Esophagus mucosa (tissue), 1 donor: Measurements from ENCODE around the gene ITGB5. TPM values are rescaled to one million over a fixed set of nuclear protein-coding genes. Genes with fewer than 3 reads are reported as not detected.
"Not testable (repeated sequence)": the region's sequence is repeated elsewhere in the genome, so short reads cannot be mapped to it uniquely, and the experiment has no call there.

ENCODE experiments used
- ATAC-seq: fragments of 200-7000 bp; cut with Tn5 transposase; one replicate; pipeline ENCODE4 v1.9.1; 2020
- total RNA-seq: library from RNA; stranded (reverse); gene quantifications from one replicate; pipeline ENCODE4 v1.2.4, GENCODE V29; 2023
- donor health status: DM: yes; HTN: yes; CAD: no.

Gene ITGB5
- total RNA-seq, 1 donor from 2014 or later = 83.0 TPM

GRCh38 chr3:124786511-124787241, 100.5 kb downstream of the ITGB5 start:
- ATAC-seq = peak; percentile 63

GRCh38 chr3:124785973-124786372, 101.2 kb downstream of the ITGB5 start:
- ATAC-seq = no peak

- peak; percentile 3 for ATAC-seq
Measured at GRCh38 chr3:124784686-124785382, 102.3 kb downstream of the ITGB5 start.

GRCh38 chr3:124783696-124784095, 103.5 kb downstream of the ITGB5 start:
- no peak for ATAC-seq

- ATAC-seq = not testable (repeated sequence)
Measured at GRCh38 chr3:124782377-124782712, 104.8 kb downstream of the ITGB5 start.

GRCh38 chr3:124781476-124782376, 105.4 kb downstream of the ITGB5 start:
- ATAC-seq = no peak

GRCh38 chr3:124780761-124781475, 106.2 kb downstream of the ITGB5 start:
- no peak for ATAC-seq

GRCh38 chr3:124780356-124780755, 106.8 kb downstream of the ITGB5 start:
- ATAC-seq = no peak

- ATAC-seq = no peak
Measured at GRCh38 chr3:124779751-124780191, 107.4 kb downstream of the ITGB5 start.

GRCh38 chr3:124779116-124779515, 108.0 kb downstream of the ITGB5 start:
- ATAC-seq = no peak

- no peak for ATAC-seq
Measured at GRCh38 chr3:124777762-124778470, 109.2 kb downstream of the ITGB5 start.

GRCh38 chr3:124776856-124777255, 110.3 kb downstream of the ITGB5 start:
- ATAC-seq = no peak

- ATAC-seq = no peak
Measured at GRCh38 chr3:124775877-124776276, 111.3 kb downstream of the ITGB5 start.

GRCh38 chr3:124774841-124775402, 112.2 kb downstream of the ITGB5 start:
- ATAC-seq = no peak

- ATAC-seq = no peak
Measured at GRCh38 chr3:124774327-124774718, 112.8 kb downstream of the ITGB5 start.

- ATAC-seq = no peak
Measured at GRCh38 chr3:124773351-124774326, 113.5 kb downstream of the ITGB5 start.

GRCh38 chr3:124772081-124772831, 114.9 kb downstream of the ITGB5 start:
- ATAC-seq = no peak

GRCh38 chr3:124771083-124771445, 116.1 kb downstream of the ITGB5 start:
- ATAC-seq = no peak

- no peak for ATAC-seq
Measured at GRCh38 chr3:124770336-124771082, 116.7 kb downstream of the ITGB5 start.
